ENCODE measurements around the gene AUH.

- TF ChIP-seq ARNT (IDR thresholded peaks at IDR 0.05) (no peak), FOXM1 (IDR thresholded peaks at IDR 0.05; ENCODE audit: borderline replicate concordance) (no peak), FOXA1 (IDR thresholded peaks at IDR 0.05) (no peak), BHLHE40 (IDR thresholded peaks at IDR 0.05; ENCODE audit: borderline replicate concordance) (no peak)
These were observed 14.5 kb upstream of the AUH start for GRCh38 chr9:91376239-91376638.

All from HEK293T (cell line).